ENCODE results near the gene TMEM185B. TPM values are rescaled to one million over a fixed set of nuclear protein-coding genes. Genes with fewer than 3 reads are reported as not detected.

The TMEM185B gene
- total and polyA plus RNA-seq, 4 donors: 4.9 to 20.8 (median 12.8) TPM

GRCh38 chr2:120245520-120246332 lies 22.5 kb upstream of the TMEM185B start:
- no peak overlapping the region for H3K27ac ChIP-seq (ENCODE audit: low read depth in 1 of 2, low read length in 2 of 2)
- DNase-seq (no peak), ATAC-seq (ENCODE audit: low FRiP score) (no peak)
- H3K4me1 ChIP-seq (ENCODE audit: control insufficient read depth in 1 of 2, insufficient read depth in 2 of 2, low read length in 2 of 2): no peaks in the 10 kb centered on the region
- no peaks in the 10 kb centered on the region for H3K9me3 ChIP-seq (ENCODE audit: control insufficient read depth, low read length)
- no peaks in the 10 kb centered on the region for H3K36me3 ChIP-seq (ENCODE audit: control insufficient read depth in 1 of 2, insufficient read depth in 2 of 2, low read length in 1 of 2)
- no peak overlapping the region for H3K4me3 ChIP-seq (ENCODE audit: low read length in 2 of 2)
- intact Hi-C loops (cut with DNase I): no loop called here
- H3K27me3 ChIP-seq (ENCODE audit: control insufficient read depth in 1 of 2, insufficient read depth in 2 of 2, low read length in 1 of 2): no peaks in the 10 kb centered on the region
- 73 to 74% methylated on average over 14 to 15 of the region's 15 CpGs for WGBS, 2 donors

- ATAC-seq (ENCODE audit: low FRiP score) (no peak), DNase-seq (no peak)
- H3K9me3 ChIP-seq (ENCODE audit: control insufficient read depth, low read length): no peaks in the 10 kb centered on the region
- intact Hi-C loops (cut with DNase I): no loop called here
- no peak overlapping the region for H3K27ac ChIP-seq (ENCODE audit: low read depth in 1 of 2, low read length in 2 of 2)
- no peak overlapping the region for H3K4me3 ChIP-seq (ENCODE audit: low read length in 2 of 2)
- no peaks in the 10 kb centered on the region for H3K4me1 ChIP-seq (ENCODE audit: control insufficient read depth in 1 of 2, insufficient read depth in 2 of 2, low read length in 2 of 2)
- H3K27me3 ChIP-seq (ENCODE audit: control insufficient read depth in 1 of 2, insufficient read depth in 2 of 2, low read length in 1 of 2): no peaks in the 10 kb centered on the region
- H3K36me3 ChIP-seq (ENCODE audit: control insufficient read depth in 1 of 2, insufficient read depth in 2 of 2, low read length in 1 of 2): no peaks in the 10 kb centered on the region
- WGBS, 2 donors: 84 to 88% methylated on average over 12 of the region's 12 CpGs
Observed at GRCh38 chr2:120244656-120245519, 21.7 kb upstream of the TMEM185B start.

GRCh38 chr2:120243875-120244553 lies 20.8 kb upstream of the TMEM185B start:
- intact Hi-C loops (cut with DNase I): no loop called here
- no peak overlapping the region for H3K4me3 ChIP-seq (ENCODE audit: low read length in 2 of 2)
- H3K27ac ChIP-seq (ENCODE audit: low read depth in 1 of 2, low read length in 2 of 2): no peak overlapping the region
- no peaks in the 10 kb centered on the region for H3K9me3 ChIP-seq (ENCODE audit: control insufficient read depth, low read length)
- H3K36me3 ChIP-seq (ENCODE audit: control insufficient read depth in 1 of 2, insufficient read depth in 2 of 2, low read length in 1 of 2): no peaks in the 10 kb centered on the region
- H3K27me3 ChIP-seq (ENCODE audit: control insufficient read depth in 1 of 2, insufficient read depth in 2 of 2, low read length in 1 of 2): no peaks in the 10 kb centered on the region
- 97 to 99% methylated on average over 9 of the region's 9 CpGs for WGBS, 2 donors
- DNase-seq (no peak), ATAC-seq (ENCODE audit: low FRiP score) (no peak)
- H3K4me1 ChIP-seq (ENCODE audit: control insufficient read depth in 1 of 2, insufficient read depth in 2 of 2, low read length in 2 of 2): no peaks in the 10 kb centered on the region

GRCh38 chr2:120243211-120243610 lies 20.0 kb upstream of the TMEM185B start:
- intact Hi-C loops (cut with DNase I): no loop called here
- DNase-seq (no peak), ATAC-seq (ENCODE audit: low FRiP score) (no peak)
- Histone ChIP-seq H3K9me3 (ENCODE audit: control insufficient read depth, low read length) (no peaks in the 10 kb centered on the region), H3K27me3 (ENCODE audit: control insufficient read depth in 1 of 2, insufficient read depth in 2 of 2, low read length in 1 of 2) (no peaks in the 10 kb centered on the region), H3K4me3 (ENCODE audit: low read length in 2 of 2) (no peak overlapping the region), H3K27ac (ENCODE audit: low read depth in 1 of 2, low read length in 2 of 2) (no peak overlapping the region), H3K4me1 (ENCODE audit: control insufficient read depth in 1 of 2, insufficient read depth in 2 of 2, low read length in 2 of 2) (no peaks in the 10 kb centered on the region), H3K36me3 (ENCODE audit: control insufficient read depth in 1 of 2, insufficient read depth in 2 of 2, low read length in 1 of 2) (no peaks in the 10 kb centered on the region)
- WGBS, 2 donors: 85 to 97% methylated on average over 3 of the region's 3 CpGs

- Histone ChIP-seq H3K27ac (ENCODE audit: low read depth in 1 of 2, low read length in 2 of 2) (no peak overlapping the region), H3K27me3 (ENCODE audit: control insufficient read depth in 1 of 2, insufficient read depth in 2 of 2, low read length in 1 of 2) (no peaks in the 10 kb centered on the region), H3K36me3 (ENCODE audit: control insufficient read depth in 1 of 2, insufficient read depth in 2 of 2, low read length in 1 of 2) (no peaks in the 10 kb centered on the region), H3K4me3 (ENCODE audit: low read length in 2 of 2) (no peak overlapping the region), H3K9me3 (ENCODE audit: control insufficient read depth, low read length) (no peaks in the 10 kb centered on the region), H3K4me1 (ENCODE audit: control insufficient read depth in 1 of 2, insufficient read depth in 2 of 2, low read length in 2 of 2) (no peaks in the 10 kb centered on the region)
- DNase-seq (no peak), ATAC-seq (ENCODE audit: low FRiP score) (no peak)
- WGBS, 2 donors: 89 to 92% methylated on average over 6 of the region's 6 CpGs
- intact Hi-C loops (cut with DNase I): no loop called here
Observed at GRCh38 chr2:120241684-120242083, 18.5 kb upstream of the TMEM185B start.

GRCh38 chr2:120240901-120241429 lies 17.8 kb upstream of the TMEM185B start:
- H3K9me3 ChIP-seq (ENCODE audit: control insufficient read depth, low read length): no peaks in the 10 kb centered on the region
- 97 to 98% methylated on average over 10 of the region's 10 CpGs for WGBS, 2 donors
- H3K27ac ChIP-seq (ENCODE audit: low read depth in 1 of 2, low read length in 2 of 2): no peak overlapping the region
- ATAC-seq (ENCODE audit: low FRiP score) (no peak), DNase-seq (no peak)
- H3K36me3 ChIP-seq (ENCODE audit: control insufficient read depth in 1 of 2, insufficient read depth in 2 of 2, low read length in 1 of 2): no peaks in the 10 kb centered on the region
- no peak overlapping the region for H3K4me3 ChIP-seq (ENCODE audit: low read length in 2 of 2)
- H3K27me3 ChIP-seq (ENCODE audit: control insufficient read depth in 1 of 2, insufficient read depth in 2 of 2, low read length in 1 of 2): no peaks in the 10 kb centered on the region
- intact Hi-C loops (cut with DNase I): no loop called here
- H3K4me1 ChIP-seq (ENCODE audit: control insufficient read depth in 1 of 2, insufficient read depth in 2 of 2, low read length in 2 of 2): no peaks in the 10 kb centered on the region

- H3K27me3 ChIP-seq (ENCODE audit: control insufficient read depth in 1 of 2, insufficient read depth in 2 of 2, low read length in 1 of 2): no peaks in the 10 kb centered on the region
- intact Hi-C loops (cut with DNase I): no loop called here
- no peak overlapping the region for H3K27ac ChIP-seq (ENCODE audit: low read depth in 1 of 2, low read length in 2 of 2)
- DNase-seq (peak; percentile 75 to 90), ATAC-seq (ENCODE audit: low FRiP score) (peak; percentile 72)
- no peak overlapping the region for H3K4me3 ChIP-seq (ENCODE audit: low read length in 2 of 2)
- no peaks in the 10 kb centered on the region for H3K9me3 ChIP-seq (ENCODE audit: control insufficient read depth, low read length)
- H3K36me3 ChIP-seq (ENCODE audit: control insufficient read depth in 1 of 2, insufficient read depth in 2 of 2, low read length in 1 of 2): no peaks in the 10 kb centered on the region
- no peaks in the 10 kb centered on the region for H3K4me1 ChIP-seq (ENCODE audit: control insufficient read depth in 1 of 2, insufficient read depth in 2 of 2, low read length in 2 of 2)
- 21 to 26% methylated on average over 22 of the region's 22 CpGs for WGBS, 2 donors
Observed at GRCh38 chr2:120239488-120240287, 16.5 kb upstream of the TMEM185B start.

Data from aorta (tissue), 5 donors.